Neural progenitor cell (in vitro differentiated cells): ENCODE results near the gene ARPC2. TPM values are rescaled to one million over a fixed set of nuclear protein-coding genes. Genes with fewer than 3 reads are reported as not detected.

Experiments
- DNase-seq: peaks from one replicate; pipeline ENCODE4 v3.0.0-alpha.2; 2016; ENCODE audit warnings: low spot score
- H2AFZ ChIP-seq: fragments of 200-600 bp; sonication (generic); replicated peaks from 2 replicates; pipeline ENCODE4 v1.6.1; 2016; ENCODE audit warnings: antibody characterized with exemption
- H3F3A ChIP-seq: fragments of 200-600 bp; sonication (generic); 2 replicates; pipeline ENCODE4 v1.6.1; 2016; ENCODE audit warnings: antibody characterized with exemption, low read depth
- H3K27ac ChIP-seq: fragments of 200-600 bp; sonication (generic); 2 replicates; pipeline ENCODE4 v1.5.1; 2016; ENCODE audit warnings: mild to moderate bottlenecking
- H3K27me3 ChIP-seq: fragments of 200-600 bp; sonication (generic); 2 replicates; pipeline ENCODE4 v1.6.1; 2016; ENCODE audit warnings: mild to moderate bottlenecking, moderate library complexity
- H3K36me3 ChIP-seq: fragments of 200-600 bp; sonication (generic); 2 replicates; pipeline ENCODE4 v1.5.1; 2016
- H3K4me1 ChIP-seq: fragments of 200-600 bp; sonication (generic); 2 replicates; pipeline ENCODE4 v1.6.1; 2016; ENCODE audit warnings: mixed run types
- H3K4me2 ChIP-seq: fragments of 200-600 bp; sonication (generic); 2 replicates; pipeline ENCODE4 v1.6.1; 2016
- H3K4me3 ChIP-seq: fragments of 200-600 bp; sonication (generic); 2 replicates; pipeline ENCODE4 v1.5.1; 2016
- H3K79me2 ChIP-seq: fragments of 200-600 bp; sonication (generic); 2 replicates; pipeline ENCODE4 v1.6.1; 2016; ENCODE audit warnings: low read depth
- H3K9ac ChIP-seq: fragments of 200-600 bp; sonication (generic); 2 replicates; pipeline ENCODE4 v1.6.1; 2016
- H3K9me3 ChIP-seq: fragments of 200-600 bp; sonication (generic); 2 replicates; pipeline ENCODE4 v1.5.1; 2016; ENCODE audit warnings: low read depth
- H4K20me1 ChIP-seq: fragments of 200-600 bp; sonication (generic); 2 replicates; pipeline ENCODE4 v1.6.1; 2016; ENCODE audit warnings: low read depth
- H3K27ac Mint-ChIP-seq: 3 replicates; pipeline ENCODE4 v1.8.0; 2021; ENCODE audit warnings: mixed read lengths
- H3K27me3 Mint-ChIP-seq: 2 replicates; pipeline ENCODE4 v1.8.0; 2022; ENCODE audit warnings: low read depth, mild to moderate bottlenecking, inconsistent platforms, moderate library complexity, mixed read lengths; ENCODE audit not compliant: insufficient read depth
- H3K36me3 Mint-ChIP-seq: 3 replicates; pipeline ENCODE4 v1.8.0; 2021; ENCODE audit warnings: mixed read lengths
- H3K4me1 Mint-ChIP-seq: 3 replicates; pipeline ENCODE4 v1.8.0; 2021; ENCODE audit warnings: mixed read lengths
- H3K4me3 Mint-ChIP-seq: 3 replicates; pipeline ENCODE4 v1.8.0; 2021; ENCODE audit warnings: mild to moderate bottlenecking, moderate library complexity, mixed read lengths
- H3K9me3 Mint-ChIP-seq: 3 replicates; pipeline ENCODE4 v1.8.0; 2020; ENCODE audit warnings: mixed read lengths
- CTCF ChIP-seq: fragments of 200-600 bp; sonication (generic); IDR thresholded peaks from 2 replicates; pipeline ENCODE4 v1.5.1; 2017; ENCODE audit warnings: antibody characterized with exemption, mild to moderate bottlenecking
- EZH2 ChIP-seq: fragments of 200-600 bp; sonication (generic); IDR thresholded peaks from 2 replicates; pipeline ENCODE4 v1.6.1; 2017; ENCODE audit warnings: antibody characterized with exemption, mild to moderate bottlenecking, moderate library complexity
- EZH2phosphoT487 ChIP-seq: fragments of 200-600 bp; sonication (generic); IDR thresholded peaks from 2 replicates; pipeline ENCODE4 v1.6.1; 2017; ENCODE audit warnings: antibody characterized with exemption
- total RNA-seq: library from RNA; depleted of rRNA; stranded (reverse); fragments of >200 nt; gene quantifications from 2 replicates; pipeline ENCODE4 v1.2.3, GENCODE V29; 2015; ENCODE audit warnings: low replicate concordance

The ARPC2 gene
- total RNA-seq, 1 donor from 2014 or later: 155 TPM

GRCh38 chr2:218249691-218250090 is 32.7 kb downstream of the ARPC2 start:
- Histone ChIP-seq H3K9ac (no peak overlapping the region), H3K4me2 (no peak overlapping the region), H3F3A (no peaks in the 10 kb centered on the region), H3K4me1 (no peaks in the 10 kb centered on the region), H3K9me3 (no peaks in the 10 kb centered on the region), H3K27me3 (no peaks in the 10 kb centered on the region), H3K27ac (no peak overlapping the region), H4K20me1 (no peaks in the 10 kb centered on the region), H3K36me3 (no peaks in the 10 kb centered on the region), H3K4me3 (no peak overlapping the region), H2AFZ (no peak overlapping the region), H3K79me2 (no peaks in the 10 kb centered on the region)
- Mint-ChIP-seq H3K36me3 (peaks cover 28% of the 10 kb centered on the region), H3K4me3 (no peak overlapping the region), H3K4me1 (no peaks in the 10 kb centered on the region), H3K27me3 (peaks cover 6% of the 10 kb centered on the region), H3K27ac (no peak overlapping the region), H3K9me3 (no peaks in the 10 kb centered on the region)
- TF ChIP-seq EZH2: no peak
- TF ChIP-seq CTCF: no peak
- DNase-seq: no peak

- no peaks in the 10 kb centered on the region for H3K9me3 Mint-ChIP-seq
- Histone ChIP-seq H3K9ac (no peak overlapping the region), H3K4me1 (no peaks in the 10 kb centered on the region), H3F3A (peaks cover 14% of the 10 kb centered on the region), H3K4me2 (no peak overlapping the region), H3K27me3 (no peaks in the 10 kb centered on the region), H3K36me3 (no peaks in the 10 kb centered on the region), H3K4me3 (no peak overlapping the region), H3K9me3 (no peaks in the 10 kb centered on the region), H2AFZ (no peak overlapping the region), H4K20me1 (no peaks in the 10 kb centered on the region), H3K79me2 (no peaks in the 10 kb centered on the region), H3K27ac (no peak overlapping the region)
- H3K27me3 Mint-ChIP-seq: peaks cover 9% of the 10 kb centered on the region
- no peak for DNase-seq
- peaks cover 28% of the 10 kb centered on the region for H3K36me3 Mint-ChIP-seq
- no peak overlapping the region for H3K4me3 Mint-ChIP-seq
- H3K4me1 Mint-ChIP-seq: no peaks in the 10 kb centered on the region
- H3K27ac Mint-ChIP-seq: no peak overlapping the region
- TF ChIP-seq EZH2 (no peak), CTCF (no peak), EZH2phosphoT487 (no peak)
These were observed 35.7 kb downstream of the ARPC2 start for GRCh38 chr2:218252509-218253231.

GRCh38 chr2:218253232-218253625 is 36.2 kb downstream of the ARPC2 start:
- H3K79me2 ChIP-seq: no peaks in the 10 kb centered on the region
- H3K27me3 ChIP-seq: no peaks in the 10 kb centered on the region
- Mint-ChIP-seq H3K36me3 (peaks cover 24% of the 10 kb centered on the region), H3K27me3 (peaks cover 9% of the 10 kb centered on the region), H3K4me1 (no peaks in the 10 kb centered on the region), H3K27ac (no peak overlapping the region), H3K4me3 (no peak overlapping the region), H3K9me3 (no peaks in the 10 kb centered on the region)
- peaks cover 14% of the 10 kb centered on the region for H3F3A ChIP-seq
- H3K4me1 ChIP-seq: no peaks in the 10 kb centered on the region
- no peak overlapping the region for H3K4me3 ChIP-seq
- H3K36me3 ChIP-seq: no peaks in the 10 kb centered on the region
- H3K27ac ChIP-seq: no peak overlapping the region
- no peak overlapping the region for H3K9ac ChIP-seq
- no peak for DNase-seq
- H4K20me1 ChIP-seq: no peaks in the 10 kb centered on the region
- no peak overlapping the region for H3K4me2 ChIP-seq
- H3K9me3 ChIP-seq: no peaks in the 10 kb centered on the region
- H2AFZ ChIP-seq: no peak overlapping the region
- TF ChIP-seq EZH2: no peak
- TF ChIP-seq EZH2phosphoT487: no peak
- TF ChIP-seq CTCF: no peak
